Mucosa of descending colon (tissue), 3 donors: ENCODE data around the gene USF3. TPM values are rescaled to one million over a fixed set of nuclear protein-coding genes. Genes with fewer than 3 reads are reported as not detected.

Source experiments
- ATAC-seq: fragments of 200-7000 bp; cut with Tn5 transposase; one replicate; pipeline ENCODE4 v1.9.1; 2020; ENCODE audit warnings: mild to moderate bottlenecking, moderate library complexity
- DNase-seq, 3 donors: peaks; one replicate each; pipeline ENCODE4 v3.0.0-alpha.2; 2020
- H3K36me3 ChIP-seq: fragments of 200-600 bp; one replicate; pipeline ENCODE4 v1.8.0; 2021; ENCODE audit warnings: low read depth, mild to moderate bottlenecking
- H3K4me1 ChIP-seq: fragments of 200-600 bp; one replicate; pipeline ENCODE4 v1.8.0; 2021; ENCODE audit warnings: low read depth, mild to moderate bottlenecking
- H3K4me3 ChIP-seq: fragments of 200-600 bp; one replicate; pipeline ENCODE4 v1.8.0; 2021; ENCODE audit warnings: mild to moderate bottlenecking
- H3K9me3 ChIP-seq: fragments of 200-600 bp; one replicate; pipeline ENCODE4 v1.8.0; 2021; ENCODE audit warnings: mild to moderate bottlenecking
- CTCF ChIP-seq: fragments of 200-600 bp; IDR thresholded peaks from one replicate; pipeline ENCODE4 v1.8.0; 2022; ENCODE audit warnings: antibody characterized with exemption, mild to moderate bottlenecking
- intact Hi-C, 2 donors: fragments of 100-400 bp; cut with DNase I in 1 of 2; cut with micrococcal nuclease in 1 of 2; formaldehyde crosslinking; loops; one replicate each; pipeline versions ENCODE4 v1.11.0 to v1.11.1; 2022; cut with DNase I, micrococcal nuclease
- total RNA-seq, 3 donors: library from RNA; stranded (reverse); fragmentation: NEBNext Ultra II Directional in 2 of 3; extraction: Animal tissue kit (Norgen Biotek cat#: 25700) in 2 of 3; gene quantifications; one replicate each; pipeline versions ENCODE4 v1.2.1 to v1.2.4, GENCODE V29; 2021 to 2023
- donor health status: DM: no; HTN: no; CAD: no; lungs with moderate emphysema.
- donor health status: DM: no; HTN: no; CAD: no.
- donor health status: DM: no; HTN: yes; CAD: no.

The USF3 gene
- total RNA-seq, 3 donors from 2014 or later, result 24.5 to 31.4 (median 26.7) TPM

- H3K36me3 ChIP-seq, result no peaks in the 10 kb centered on the region
- no peaks in the 10 kb centered on the region for H3K9me3 ChIP-seq
- H3K4me1 ChIP-seq, result peaks cover 5% of the 10 kb centered on the region
- H3K4me3 ChIP-seq, result no peak overlapping the region
- no peak for ATAC-seq
- no peak for TF ChIP-seq CTCF
- intact Hi-C loops, result no loop called here
- DNase-seq, result no peak
Observed at GRCh38 chr3:113664523-113665094, 31.8 kb downstream of the USF3 start.

- Histone ChIP-seq H3K4me1 (peaks cover 5% of the 10 kb centered on the region), H3K4me3 (no peak overlapping the region), H3K9me3 (no peaks in the 10 kb centered on the region), H3K36me3 (no peaks in the 10 kb centered on the region)
- intact Hi-C loops, result no loop called here
- ATAC-seq (peak; percentile 76), DNase-seq (no peak)
- TF ChIP-seq CTCF, result no peak
Observed at GRCh38 chr3:113663761-113664160, 32.7 kb downstream of the USF3 start.

GRCh38 chr3:113663324-113663750 is 33.1 kb downstream of the USF3 start:
- no peak for TF ChIP-seq CTCF
- ATAC-seq (peak; percentile 79), DNase-seq (peak in 1 of 3 donors; percentile 46)
- H3K36me3 ChIP-seq, result no peaks in the 10 kb centered on the region
- no peak overlapping the region for H3K4me3 ChIP-seq
- H3K9me3 ChIP-seq, result no peaks in the 10 kb centered on the region
- intact Hi-C loops, result no loop called here
- peaks cover 5% of the 10 kb centered on the region for H3K4me1 ChIP-seq

- intact Hi-C loops, result no loop called here
- ATAC-seq (no peak), DNase-seq (no peak)
- H3K36me3 ChIP-seq, result no peaks in the 10 kb centered on the region
- H3K9me3 ChIP-seq, result no peaks in the 10 kb centered on the region
- TF ChIP-seq CTCF, result no peak
- peaks cover 5% of the 10 kb centered on the region for H3K4me1 ChIP-seq
- no peak overlapping the region for H3K4me3 ChIP-seq
Observed at GRCh38 chr3:113662824-113663223, 33.6 kb downstream of the USF3 start.

GRCh38 chr3:113660896-113661295 is 35.5 kb downstream of the USF3 start:
- no peak for DNase-seq

More at GRCh38 chr3:113660896-113661295, 35.5 kb downstream of the USF3 start:
- H3K36me3 ChIP-seq, result no peaks in the 10 kb centered on the region
- no peak overlapping the region for H3K4me3 ChIP-seq
- intact Hi-C loops, result no loop called here
- H3K9me3 ChIP-seq, result no peaks in the 10 kb centered on the region
- peak; percentile 5 for ATAC-seq
- TF ChIP-seq CTCF, result no peak
- peaks cover 5% of the 10 kb centered on the region for H3K4me1 ChIP-seq
